Neuronal stem cell (in vitro differentiated cells): ENCODE data around the gene RAP1GDS1.

ENCODE experiments used
- DNase-seq: peaks from one replicate; pipeline ENCODE4 v3.0.0-alpha.2; 2013; ENCODE audit warnings: low spot score
- H2AFZ ChIP-seq: one replicate; pipeline ENCODE4 v1.6.1; 2013; ENCODE audit warnings: mild to moderate bottlenecking, low read length, inconsistent platforms
- H2AK5ac ChIP-seq: 2 replicates; pipeline ENCODE4 v1.6.1; 2013; ENCODE audit warnings: low read depth, mild to moderate bottlenecking, inconsistent platforms, low read length, moderate library complexity, mixed read lengths
- H2BK120ac ChIP-seq: 2 replicates; pipeline ENCODE4 v1.6.1; 2013; ENCODE audit warnings: low read depth, mild to moderate bottlenecking, inconsistent platforms, low read length, moderate library complexity, mixed read lengths
- H2BK12ac ChIP-seq: one replicate; pipeline ENCODE4 v1.6.1; 2013; ENCODE audit warnings: low read length, inconsistent platforms
- H2BK15ac ChIP-seq: 2 replicates; pipeline ENCODE4 v1.6.1; 2013; ENCODE audit warnings: mild to moderate bottlenecking, low read length, inconsistent platforms, mixed read lengths
- H2BK5ac ChIP-seq: one replicate; pipeline ENCODE4 v1.6.1; 2013; ENCODE audit warnings: inconsistent platforms, mild to moderate bottlenecking, low read length, moderate library complexity
- H3K14ac ChIP-seq: one replicate; pipeline ENCODE4 v1.6.1; 2013; ENCODE audit warnings: low read length, inconsistent platforms
- H3K18ac ChIP-seq: 2 replicates; pipeline ENCODE4 v1.6.1; 2013; ENCODE audit warnings: low read length, inconsistent platforms
- H3K23ac ChIP-seq: 2 replicates; pipeline ENCODE4 v1.6.1; 2013; ENCODE audit warnings: low read depth, mild to moderate bottlenecking, mixed read lengths, low read length, inconsistent platforms; ENCODE audit not compliant: poor library complexity
- H3K27ac ChIP-seq: replicated peaks from 3 replicates; pipeline ENCODE4 v1.5.1; 2013; ENCODE audit warnings: low read length, inconsistent platforms
- H3K27me3 ChIP-seq, 3 experiments: 2 replicates each; pipeline ENCODE4 v1.6.1; 2013; ENCODE audit warnings: low read length in 3 of 3, mild to moderate bottlenecking in 2 of 3, inconsistent platforms in 1 of 3, low read depth in 1 of 3, mixed read lengths in 1 of 3, moderate library complexity in 1 of 3; ENCODE audit not compliant: control insufficient read depth in 3 of 3, insufficient read depth in 3 of 3
- H3K36me3 ChIP-seq, 2 donors: replicated peaks in 1 of 2; 2 replicates each; pipeline ENCODE4 v1.6.1; 2013; ENCODE audit warnings: low read length in 2 of 2; ENCODE audit not compliant: control insufficient read depth in 2 of 2, insufficient read depth in 2 of 2
- H3K4ac ChIP-seq: 2 replicates; pipeline ENCODE4 v1.6.1; 2013; ENCODE audit warnings: inconsistent platforms, mild to moderate bottlenecking, low read length, moderate library complexity
- H3K4me1 ChIP-seq, 2 donors: 1 replicate in 1 of 2; 2 replicates in 1 of 2; pipeline ENCODE4 v1.6.1; 2013; ENCODE audit warnings: low read length in 2 of 2, low read depth in 1 of 2; ENCODE audit not compliant: control insufficient read depth in 2 of 2, insufficient read depth in 1 of 2
- H3K4me2 ChIP-seq: one replicate; pipeline ENCODE4 v1.6.1; 2013; ENCODE audit warnings: mild to moderate bottlenecking, low read length, inconsistent platforms; ENCODE audit not compliant: insufficient read depth, poor library complexity, severe bottlenecking
- H3K4me3 ChIP-seq, 2 donors: 2 replicates each; pipeline ENCODE4 v1.5.1; 2013; ENCODE audit warnings: low read length in 2 of 2, mild to moderate bottlenecking in 2 of 2, inconsistent platforms in 1 of 2, moderate library complexity in 1 of 2
- H3K79me1 ChIP-seq: one replicate; pipeline ENCODE4 v1.6.1; 2013; ENCODE audit warnings: low read depth, mild to moderate bottlenecking, inconsistent platforms, low read length, moderate library complexity
- H3K9ac ChIP-seq: one replicate; pipeline ENCODE4 v1.6.1; 2013; ENCODE audit warnings: mild to moderate bottlenecking, low read depth, low read length, inconsistent platforms; ENCODE audit not compliant: poor library complexity
- H3K9me3 ChIP-seq, 2 donors: replicated peaks in 1 of 2; 2 replicates each; pipeline versions ENCODE3 to v1.6.1; 2013; ENCODE audit warnings: low read length in 2 of 2, mild to moderate bottlenecking in 2 of 2, inconsistent platforms in 1 of 2, low read depth in 1 of 2, mixed read lengths in 1 of 2, moderate library complexity in 1 of 2; ENCODE audit not compliant: control insufficient read depth in 2 of 2, insufficient read depth in 1 of 2
- H4K8ac ChIP-seq: one replicate; pipeline ENCODE4 v1.6.1; 2013; ENCODE audit warnings: low read depth, mild to moderate bottlenecking, inconsistent platforms, low read length, moderate library complexity
- H4K91ac ChIP-seq: one replicate; pipeline ENCODE4 v1.6.1; 2013; ENCODE audit warnings: low read length, low read depth, mild to moderate bottlenecking, inconsistent platforms; ENCODE audit not compliant: poor library complexity
- WGBS, 2 donors: extraction: QIAGEN DNeasy Blood & Tissue Kit; methylation state at CpG; one replicate each; pipeline ENCODE4 v1.1.7; 2013; ENCODE audit warnings: missing lambda C conversion rate in 2 of 2, mixed read lengths in 1 of 2; ENCODE audit not compliant: insufficient read length in 2 of 2, insufficient replicate concordance in 1 of 2; ENCODE audit errors: extremely low coverage in 2 of 2; 5-methylcytosine and 5-hydroxymethylcytosine counted together

Gene RAP1GDS1

GRCh38 chr4:98470831-98471230 lies 209.6 kb downstream of the RAP1GDS1 start:
- WGBS, 2 donors = no CpG with 5 or more reads among the region's 7 CpGs
- no peak overlapping the region for H2BK120ac ChIP-seq

DNA sequence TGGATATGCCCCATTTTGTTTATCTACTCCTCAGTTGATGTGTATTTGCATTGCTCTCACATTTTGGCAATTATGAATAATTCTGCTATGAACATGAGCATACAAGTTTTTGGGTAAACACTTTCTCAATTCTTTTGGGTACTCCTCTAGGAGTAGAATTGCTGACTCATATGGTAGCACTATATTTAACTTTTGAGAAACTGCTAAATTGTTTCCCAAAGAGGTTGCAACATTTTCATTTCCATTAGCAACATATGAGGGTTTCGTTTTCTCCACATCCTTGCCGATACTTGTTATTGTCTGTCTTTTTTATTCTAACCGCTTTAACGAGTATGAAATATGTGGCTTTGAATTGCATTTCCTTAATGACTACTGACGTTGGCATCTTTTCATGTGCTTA lies 211.9 kb downstream of the RAP1GDS1 start:
- Histone ChIP-seq H2BK5ac (no peak overlapping the region), H4K91ac (no peak overlapping the region), H3K9me3 (peaks cover 0 to 2% of the 10 kb centered on the region in 2 donors), H3K4me1 (peaks cover 2 to 5% of the 10 kb centered on the region in 2 donors), H2BK12ac (no peak overlapping the region), H4K8ac (no peak overlapping the region), H2BK15ac (no peak overlapping the region), H3K9ac (no peak overlapping the region), H2BK120ac (no peak overlapping the region), H3K18ac (no peak overlapping the region), H3K27me3 (no peaks in the 10 kb centered on the region), H3K79me1 (no peaks in the 10 kb centered on the region), H3K23ac (no peak overlapping the region), H3K4me2 (no peak overlapping the region), H2AK5ac (no peak overlapping the region), H3K27ac (no peak overlapping the region), H3K36me3 (peaks cover 9 to 22% of the 10 kb centered on the region in 2 donors), H3K4ac (no peak overlapping the region), H2AFZ (no peak overlapping the region), H3K14ac (no peak overlapping the region), H3K4me3 (no peak overlapping the region)
- WGBS, 2 donors = no CpG with 5 or more reads among the region's 5 CpGs
- DNase-seq = no peak

More at GRCh38 chr4:98470831-98471230, 209.6 kb downstream of the RAP1GDS1 start:
- Histone ChIP-seq H3K79me1 (no peaks in the 10 kb centered on the region), H3K23ac (no peak overlapping the region), H3K27me3 (no peaks in the 10 kb centered on the region), H3K14ac (no peak overlapping the region), H3K4me1 (peaks cover 2 to 5% of the 10 kb centered on the region in 2 donors), H3K36me3 (peaks cover 6 to 17% of the 10 kb centered on the region in 2 donors), H3K4ac (no peak overlapping the region), H4K8ac (no peak overlapping the region), H2BK15ac (no peak overlapping the region), H3K9me3 (no peaks in the 10 kb centered on the region), H3K9ac (no peak overlapping the region), H3K27ac (no peak overlapping the region), H2BK12ac (no peak overlapping the region), H3K4me3 (no peak overlapping the region), H2AFZ (no peak overlapping the region), H2AK5ac (no peak overlapping the region), H3K4me2 (no peak overlapping the region), H3K18ac (no peak overlapping the region), H2BK5ac (no peak overlapping the region), H4K91ac (no peak overlapping the region)
- no peak for DNase-seq

- Histone ChIP-seq H3K9me3 (peaks cover 0 to 2% of the 10 kb centered on the region in 2 donors), H3K4me3 (no peak overlapping the region), H3K4me1 (no peaks in the 10 kb centered on the region), H2AK5ac (no peak overlapping the region), H3K4me2 (no peak overlapping the region), H3K14ac (no peak overlapping the region), H2BK12ac (no peak overlapping the region), H2BK15ac (no peak overlapping the region), H3K23ac (no peak overlapping the region), H2BK120ac (no peak overlapping the region), H3K18ac (no peak overlapping the region), H4K8ac (no peak overlapping the region), H3K27me3 (no peaks in the 10 kb centered on the region), H3K4ac (no peak overlapping the region), H3K36me3 (peaks cover 9 to 22% of the 10 kb centered on the region in 2 donors), H3K79me1 (no peaks in the 10 kb centered on the region), H2BK5ac (no peak overlapping the region), H3K9ac (no peak overlapping the region), H3K27ac (no peak overlapping the region), H2AFZ (no peak overlapping the region), H4K91ac (no peak overlapping the region)
- WGBS, 2 donors = no CpG with 5 or more reads among the region's 3 CpGs
- DNase-seq = no peak
Measured at GRCh38 chr4:98474408-98474844, 213.2 kb downstream of the RAP1GDS1 start.

- no peak overlapping the region for H4K91ac ChIP-seq
- no peak overlapping the region for H4K8ac ChIP-seq
- no peaks in the 10 kb centered on the region for H3K27me3 ChIP-seq
- peaks cover 0 to 2% of the 10 kb centered on the region in 2 donors for H3K9me3 ChIP-seq
- H3K4me2 ChIP-seq = no peak overlapping the region
- H3K79me1 ChIP-seq = no peaks in the 10 kb centered on the region
- H2BK15ac ChIP-seq = no peak overlapping the region
- no peak overlapping the region for H2AK5ac ChIP-seq
- H3K4me3 ChIP-seq = no peak overlapping the region
- H3K9ac ChIP-seq = no peak overlapping the region
- peak overlapping the region; percentile 23 for H3K18ac ChIP-seq
- no peak overlapping the region for H2BK120ac ChIP-seq
- H3K27ac ChIP-seq = no peak overlapping the region
- peaks cover 7 to 17% of the 10 kb centered on the region in 2 donors for H3K36me3 ChIP-seq
- H3K23ac ChIP-seq = no peak overlapping the region
- no peak overlapping the region for H3K4ac ChIP-seq
- H3K4me1 ChIP-seq = no peaks in the 10 kb centered on the region
- H2BK12ac ChIP-seq = no peak overlapping the region
- no peak overlapping the region for H2AFZ ChIP-seq
- no peak overlapping the region for H3K14ac ChIP-seq
- peak overlapping the region; percentile 48 for H2BK5ac ChIP-seq
- WGBS, 2 donors = no CpG with 5 or more reads among the region's 9 CpGs
- DNase-seq = no peak
Measured at GRCh38 chr4:98476891-98477290, 215.7 kb downstream of the RAP1GDS1 start.
